Endodermal cell (in vitro differentiated cells): ENCODE measurements around the gene SCOC. TPM values are rescaled to one million over a fixed set of nuclear protein-coding genes. Genes with fewer than 3 reads are reported as not detected.

Experiments used
- DNase-seq: peaks from one replicate; pipeline ENCODE4 v3.0.0-alpha.2; 2017
- H3K27ac ChIP-seq: 2 replicates; pipeline ENCODE4 v1.5.1; 2013; ENCODE audit warnings: mild to moderate bottlenecking, low read depth, low read length, moderate library complexity
- H3K27me3 ChIP-seq: 2 replicates; pipeline ENCODE4 v1.6.1; 2013; ENCODE audit warnings: mild to moderate bottlenecking, low read length, moderate library complexity; ENCODE audit not compliant: insufficient read depth, control insufficient read depth, poor library complexity, severe bottlenecking
- H3K36me3 ChIP-seq: 2 replicates; pipeline ENCODE4 v1.7.0; 2013; ENCODE audit warnings: mild to moderate bottlenecking, low read length, moderate library complexity; ENCODE audit not compliant: control insufficient read depth, insufficient read depth
- H3K4me1 ChIP-seq: one replicate; pipeline ENCODE4 v1.7.0; 2013; ENCODE audit warnings: low read length; ENCODE audit not compliant: control insufficient read depth, insufficient read depth
- H3K4me3 ChIP-seq: 2 replicates; pipeline ENCODE4 v1.5.1; 2013; ENCODE audit warnings: mild to moderate bottlenecking, low read length, moderate library complexity
- H3K9ac ChIP-seq: 2 replicates; pipeline ENCODE4 v1.6.1; 2013; ENCODE audit warnings: mild to moderate bottlenecking, low read length, moderate library complexity; ENCODE audit not compliant: poor library complexity, severe bottlenecking; ENCODE audit errors: extremely low read depth
- H3K9me3 ChIP-seq: 2 replicates; pipeline ENCODE4 v1.6.1; 2013; ENCODE audit warnings: mild to moderate bottlenecking, low read length, moderate library complexity; ENCODE audit not compliant: control insufficient read depth
- H3K27ac Mint-ChIP-seq: 2 replicates; pipeline ENCODE4 v1.8.0; 2020; ENCODE audit warnings: mixed read lengths
- H3K27me3 Mint-ChIP-seq: 2 replicates; pipeline ENCODE4 v1.8.0; 2021; ENCODE audit warnings: mild to moderate bottlenecking, mixed read lengths; ENCODE audit not compliant: insufficient read depth
- H3K36me3 Mint-ChIP-seq: 2 replicates; pipeline ENCODE4 v1.8.0; 2020; ENCODE audit warnings: low read depth, mixed read lengths
- H3K4me1 Mint-ChIP-seq: 2 replicates; pipeline ENCODE4 v1.8.0; 2020; ENCODE audit warnings: mixed read lengths
- H3K4me3 Mint-ChIP-seq: 2 replicates; pipeline ENCODE4 v1.8.0; 2020; ENCODE audit warnings: mild to moderate bottlenecking, moderate library complexity, mixed read lengths
- H3K9me3 Mint-ChIP-seq: 2 replicates; pipeline ENCODE4 v1.8.0; 2020; ENCODE audit warnings: mild to moderate bottlenecking, mixed read lengths
- CTCF ChIP-seq: fragments of 200-600 bp; sonication (generic); conservative IDR thresholded peaks from 2 replicates; pipeline ENCODE4 v1.5.0; 2021; ENCODE audit warnings: antibody characterized with exemption, mild to moderate bottlenecking
- WGBS, 2 experiments: methylation state at CpG; one replicate each; pipeline versions ENCODE4 v1.1.5 to v1.1.7; 2013; ENCODE audit warnings: missing lambda C conversion rate in 2 of 2, mixed read lengths in 1 of 2; ENCODE audit not compliant: insufficient coverage in 1 of 2, insufficient read length in 1 of 2; 5-methylcytosine and 5-hydroxymethylcytosine counted together
- total RNA-seq, 2 donors: library from RNA; stranded (reverse); fragmentation: NEBNext Ultra II Directional in 1 of 2; extraction: Animal tissue kit (Norgen Biotek cat#: 25700) in 1 of 2; gene quantifications; 2 replicates in 1 of 2; 3 replicates in 1 of 2; pipeline ENCODE4 v1.2.1, GENCODE V29; 2021

Gene SCOC
- total RNA-seq, 2 donors from 2014 or later, result 60.8 to 79.9 TPM

- DNase-seq, result no peak
- Histone ChIP-seq H3K9ac (no peak overlapping the region), H3K27ac (no peak overlapping the region), H3K27me3 (no peaks in the 10 kb centered on the region), H3K4me1 (no peaks in the 10 kb centered on the region), H3K4me3 (no peak overlapping the region), H3K36me3 (peaks cover 2% of the 10 kb centered on the region), H3K9me3 (no peaks in the 10 kb centered on the region)
- Mint-ChIP-seq H3K9me3 (no peaks in the 10 kb centered on the region), H3K4me1 (peaks cover 6% of the 10 kb centered on the region), H3K36me3 (no peaks in the 10 kb centered on the region), H3K27ac (no peak overlapping the region), H3K27me3 (no peaks in the 10 kb centered on the region), H3K4me3 (no peak overlapping the region)
- 88% methylated on average over 1 of the region's 1 CpG; no CpG with 5 or more reads in 1 of the 2 experiments for WGBS, 2 experiments
- no peak for TF ChIP-seq CTCF
These were observed 14.6 kb downstream of the SCOC start for GRCh38 chr4:140388015-140388414.

GRCh38 chr4:140395668-140396067, 22.2 kb downstream of the SCOC start:
- Mint-ChIP-seq H3K9me3 (no peaks in the 10 kb centered on the region), H3K4me3 (no peak overlapping the region), H3K36me3 (no peaks in the 10 kb centered on the region), H3K27ac (no peak overlapping the region), H3K4me1 (no peaks in the 10 kb centered on the region), H3K27me3 (no peaks in the 10 kb centered on the region)
- Histone ChIP-seq H3K27me3 (no peaks in the 10 kb centered on the region), H3K36me3 (no peaks in the 10 kb centered on the region), H3K9ac (no peak overlapping the region), H3K4me1 (peaks cover 5% of the 10 kb centered on the region), H3K4me3 (no peak overlapping the region), H3K27ac (no peak overlapping the region), H3K9me3 (no peaks in the 10 kb centered on the region)
- TF ChIP-seq CTCF, result peak; percentile 44
- 85 to 94% methylated on average over 4 to 5 of the region's 5 CpGs for WGBS, 2 experiments
- DNase-seq, result no peak

GRCh38 chr4:140400111-140400510, 26.7 kb downstream of the SCOC start:
- DNase-seq, result no peak
- Mint-ChIP-seq H3K9me3 (no peaks in the 10 kb centered on the region), H3K27me3 (no peaks in the 10 kb centered on the region), H3K4me3 (no peak overlapping the region), H3K36me3 (no peaks in the 10 kb centered on the region), H3K4me1 (no peaks in the 10 kb centered on the region), H3K27ac (no peak overlapping the region)
- Histone ChIP-seq H3K9me3 (no peaks in the 10 kb centered on the region), H3K4me1 (peaks cover 5% of the 10 kb centered on the region), H3K36me3 (no peaks in the 10 kb centered on the region), H3K27ac (no peak overlapping the region), H3K27me3 (no peaks in the 10 kb centered on the region), H3K9ac (no peak overlapping the region), H3K4me3 (no peak overlapping the region)
- 84% methylated on average over 2 of the region's 2 CpGs; no CpG with 5 or more reads in 1 of the 2 experiments for WGBS, 2 experiments
- TF ChIP-seq CTCF, result no peak
